GM19023 (cell line): ENCODE measurements around the gene MLC1.

ENCODE experiments used
- ATAC-seq: cut with Tn5 transposase; IDR thresholded peaks from one replicate; pipeline ENCODE4 v1.9.1; 2021; ENCODE audit warnings: mild to moderate bottlenecking, moderate library complexity; ENCODE audit not compliant: unreplicated experiment

The MLC1 gene

DNA sequence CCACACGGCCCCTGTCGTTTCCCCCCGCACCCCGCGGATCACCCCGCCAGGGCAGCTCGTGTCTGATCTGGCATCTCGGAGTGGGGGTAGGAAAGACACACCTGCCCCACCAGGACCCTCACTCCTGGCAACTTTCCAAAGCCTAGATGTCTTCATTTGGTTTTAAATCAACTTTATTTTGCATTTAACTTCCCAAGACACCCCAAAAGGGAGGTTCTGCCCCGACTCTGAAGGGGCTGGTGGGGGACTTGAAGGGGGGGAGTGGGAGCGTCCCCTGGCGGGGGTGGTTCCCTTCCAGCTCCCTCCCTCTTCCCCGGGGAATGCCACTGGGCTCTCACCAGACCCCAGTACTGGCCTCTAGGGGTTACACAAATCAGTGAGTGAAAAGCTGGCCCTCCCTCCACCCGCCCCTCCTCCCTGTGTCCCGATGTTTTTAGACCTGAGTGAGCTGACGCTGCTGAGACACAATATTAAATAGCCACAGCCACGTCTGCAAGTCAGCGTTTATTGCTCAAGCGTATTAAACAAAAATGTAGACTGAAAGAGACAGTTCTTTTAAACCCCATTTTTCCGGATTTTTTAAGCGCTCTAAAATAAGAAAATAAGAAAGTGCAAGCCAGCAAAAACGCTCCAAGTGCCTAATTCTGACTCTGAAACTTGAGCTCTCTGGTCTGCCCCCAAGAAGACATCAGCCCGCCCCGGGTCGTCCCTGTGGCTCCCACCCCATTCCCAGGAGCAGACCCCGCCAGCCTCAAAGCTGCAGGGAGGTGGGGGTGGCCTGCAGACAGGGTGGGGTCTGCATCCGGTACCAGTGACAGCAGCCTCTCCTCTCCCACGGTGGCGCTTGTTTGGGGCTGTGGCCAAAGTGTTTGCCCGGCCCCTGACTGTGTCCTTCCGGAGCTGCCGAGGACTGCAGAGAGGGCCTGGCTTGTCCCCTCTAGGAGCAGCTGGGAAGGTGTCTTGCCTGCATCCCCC lies 26.0 kb downstream of the MLC1 start:
- no peak for ATAC-seq

DNA sequence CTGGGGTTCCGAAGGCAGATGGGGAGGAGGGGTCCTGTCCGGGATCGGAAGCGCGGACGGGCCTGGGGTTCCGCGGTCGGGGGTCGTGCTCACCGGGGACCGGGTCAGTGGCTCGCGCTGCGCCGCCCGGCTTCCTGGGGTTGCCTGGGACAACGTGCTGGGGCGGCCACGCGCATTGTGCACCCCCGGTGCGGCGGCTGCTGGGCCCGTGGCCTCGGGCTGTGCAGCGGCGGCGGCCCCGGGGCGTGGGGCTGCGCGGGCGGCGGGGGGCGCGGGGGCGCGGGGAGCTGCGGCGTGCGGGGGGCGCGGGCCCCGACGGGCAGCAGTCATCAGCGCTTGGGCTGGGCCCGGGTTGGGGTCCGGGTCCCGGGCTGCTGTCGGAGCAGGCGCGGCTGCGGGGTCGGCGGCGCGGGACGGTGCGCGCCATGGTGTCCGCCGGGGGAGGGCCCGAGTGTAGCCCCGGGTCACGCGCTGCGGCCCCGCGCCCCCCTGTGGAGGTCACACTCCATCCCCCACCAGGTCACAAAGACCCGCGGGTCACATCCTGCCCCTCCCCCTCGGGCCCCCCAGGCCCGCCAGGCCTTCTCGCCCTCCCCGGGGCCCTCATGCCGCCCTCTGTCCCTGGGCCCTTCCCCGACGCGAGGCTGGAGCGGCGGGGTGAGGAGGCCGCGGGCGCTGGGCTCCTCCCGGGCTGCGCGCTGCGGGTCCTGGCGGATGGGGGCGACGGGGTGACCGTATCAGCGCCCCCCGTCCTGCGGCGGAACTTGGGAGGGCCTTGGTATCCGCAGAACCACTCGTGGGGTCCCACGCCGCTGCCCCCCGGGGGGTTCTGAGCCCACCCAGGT lies 26.9 kb downstream of the MLC1 start, which contains the start of gene TTLL8:
TTLL8 (minus strand) TSS at position 238 of the 845 bp plus-strand sequence.
- ATAC-seq: no peak

- ATAC-seq: no peak
Observed at GRCh38 chr22:50057278-50058060, 27.8 kb downstream of the MLC1 start.

DNA sequence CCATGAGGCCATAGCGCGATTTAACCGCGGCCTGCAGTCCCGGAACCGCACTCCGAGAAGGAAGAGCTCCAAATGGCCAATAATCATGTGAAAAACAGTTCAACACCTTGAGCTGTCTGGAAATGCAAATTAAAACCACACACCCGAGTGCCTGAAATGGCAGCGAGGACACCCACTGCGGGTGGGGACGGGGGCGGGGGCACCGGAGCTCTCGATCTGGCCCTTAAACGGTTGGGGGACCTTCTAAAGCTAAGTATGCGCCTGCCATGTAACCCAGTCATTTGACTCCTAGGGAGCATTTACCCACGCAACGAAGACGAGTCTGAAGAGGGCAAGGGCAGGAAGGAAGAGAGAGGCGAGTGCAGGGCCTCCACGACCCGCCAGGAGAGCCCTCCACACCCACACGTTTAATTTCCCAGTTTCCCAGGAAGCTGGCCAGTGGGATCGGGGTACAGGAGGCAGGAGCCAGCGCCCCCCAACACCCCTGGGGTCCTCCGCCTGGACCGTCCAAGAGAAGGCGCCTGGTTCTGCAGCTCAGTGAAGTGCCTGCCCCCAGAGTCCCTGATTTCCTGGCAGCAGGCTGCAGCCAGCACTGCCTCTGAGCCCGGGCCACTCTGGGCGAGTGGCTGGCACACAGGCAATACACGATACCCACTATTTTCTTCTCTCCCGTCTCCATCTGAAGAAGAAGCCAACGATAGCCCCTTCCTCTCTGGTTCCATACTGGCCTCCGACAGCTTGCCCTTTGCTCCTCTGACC lies 28.8 kb downstream of the MLC1 start:
- ATAC-seq: no peak

DNA sequence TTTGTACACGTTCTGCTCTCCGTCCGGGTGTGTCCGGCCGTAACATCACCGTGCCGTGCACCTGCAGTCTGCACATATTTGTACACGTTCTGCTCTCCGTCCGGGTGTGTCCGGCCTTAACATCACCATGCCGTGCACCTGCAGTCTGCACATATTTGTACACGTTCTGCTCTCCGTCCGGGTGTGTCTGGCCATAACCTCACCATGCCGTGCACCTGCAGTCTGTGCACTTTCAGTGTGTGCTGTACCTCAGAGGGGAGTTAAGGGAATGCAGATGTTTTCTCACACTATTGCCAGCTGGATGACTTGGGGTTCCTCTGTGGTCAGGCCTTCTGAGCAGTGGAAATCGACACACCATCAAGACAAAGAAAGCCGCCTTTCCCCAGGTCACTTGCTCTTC lies 31.4 kb downstream of the MLC1 start:
- no peak for ATAC-seq

DNA sequence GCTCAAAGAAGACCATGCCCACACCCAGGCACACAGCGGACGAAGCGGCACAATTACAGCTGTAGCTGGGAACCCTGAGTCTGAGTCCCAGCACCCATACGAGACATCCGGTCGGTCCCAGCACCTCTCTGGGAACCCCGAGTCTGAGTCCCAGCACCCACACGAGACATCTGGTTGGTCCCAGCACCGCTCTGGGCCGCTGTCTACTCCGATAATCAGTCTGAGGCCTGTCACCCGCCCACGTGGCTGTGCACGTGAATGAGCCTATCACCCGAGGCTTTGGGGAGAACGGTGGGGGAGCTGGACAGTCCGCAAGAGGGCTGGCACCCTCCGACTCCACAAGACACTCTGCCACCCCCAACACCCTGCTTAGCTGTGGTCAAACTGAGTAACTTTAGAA lies 33.3 kb downstream of the MLC1 start:
- ATAC-seq: no peak

DNA sequence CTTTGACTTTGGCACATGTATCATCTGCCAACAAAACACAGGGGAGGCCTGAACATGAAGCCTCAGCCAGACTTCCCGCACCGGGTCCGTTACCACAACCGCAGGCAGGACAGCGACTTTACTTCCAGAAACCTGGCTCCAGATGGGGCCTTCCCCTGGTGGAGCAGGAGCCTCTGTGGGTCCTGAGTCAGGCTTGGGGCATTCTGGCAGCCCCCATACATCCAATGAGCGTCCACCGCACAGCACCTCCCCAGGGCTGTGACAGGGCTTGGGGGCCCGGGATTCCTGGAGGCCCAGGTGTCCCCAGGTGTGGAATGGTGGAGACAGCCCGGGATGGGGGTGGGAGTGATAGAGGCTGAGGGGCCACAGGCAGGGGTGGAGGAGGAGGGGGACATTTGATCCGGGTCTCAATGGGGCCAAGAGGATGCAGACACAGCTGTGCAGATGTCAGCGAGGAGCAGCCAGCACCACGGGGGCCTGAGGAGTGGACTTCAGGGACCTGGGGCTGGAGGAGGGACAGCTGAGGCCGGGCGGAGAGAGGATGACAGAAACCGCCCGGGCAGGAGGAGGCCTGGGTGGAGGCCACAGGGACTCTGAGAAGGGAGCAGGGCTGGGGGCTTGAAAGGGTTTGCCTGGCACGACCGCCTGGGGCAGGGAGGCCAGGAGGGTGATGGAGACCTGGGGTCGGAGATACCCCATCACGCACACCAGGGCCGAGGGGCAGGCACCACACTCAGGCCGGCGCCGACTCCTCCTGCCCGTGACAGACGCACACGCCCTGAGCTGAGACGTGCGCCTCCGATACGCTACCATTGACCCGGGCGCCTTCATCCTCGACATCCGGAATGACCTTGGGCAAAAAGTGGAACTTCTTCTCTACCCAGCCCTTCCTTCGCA lies 35.7 kb downstream of the MLC1 start:
- ATAC-seq: no peak

DNA sequence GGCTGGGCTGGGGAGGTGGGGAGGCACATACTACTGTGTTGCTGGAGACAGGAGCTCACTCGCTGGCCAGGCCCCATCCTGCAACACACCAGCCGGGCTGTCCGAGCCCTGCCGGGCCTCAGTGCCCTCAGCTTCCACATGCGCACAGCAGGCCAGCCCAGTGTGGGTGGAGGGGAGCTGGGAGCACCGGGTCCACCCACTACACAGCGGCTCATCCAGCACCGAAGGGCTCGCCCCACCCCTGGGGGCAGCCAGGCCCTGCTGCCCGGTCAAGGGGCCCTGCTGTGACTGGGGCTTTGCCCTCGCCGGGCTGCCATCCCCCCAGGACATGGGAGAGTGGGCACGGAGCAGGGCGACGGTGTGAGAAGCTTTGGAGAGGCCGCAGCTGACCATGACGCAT lies 36.4 kb downstream of the MLC1 start:
- no peak for ATAC-seq

DNA sequence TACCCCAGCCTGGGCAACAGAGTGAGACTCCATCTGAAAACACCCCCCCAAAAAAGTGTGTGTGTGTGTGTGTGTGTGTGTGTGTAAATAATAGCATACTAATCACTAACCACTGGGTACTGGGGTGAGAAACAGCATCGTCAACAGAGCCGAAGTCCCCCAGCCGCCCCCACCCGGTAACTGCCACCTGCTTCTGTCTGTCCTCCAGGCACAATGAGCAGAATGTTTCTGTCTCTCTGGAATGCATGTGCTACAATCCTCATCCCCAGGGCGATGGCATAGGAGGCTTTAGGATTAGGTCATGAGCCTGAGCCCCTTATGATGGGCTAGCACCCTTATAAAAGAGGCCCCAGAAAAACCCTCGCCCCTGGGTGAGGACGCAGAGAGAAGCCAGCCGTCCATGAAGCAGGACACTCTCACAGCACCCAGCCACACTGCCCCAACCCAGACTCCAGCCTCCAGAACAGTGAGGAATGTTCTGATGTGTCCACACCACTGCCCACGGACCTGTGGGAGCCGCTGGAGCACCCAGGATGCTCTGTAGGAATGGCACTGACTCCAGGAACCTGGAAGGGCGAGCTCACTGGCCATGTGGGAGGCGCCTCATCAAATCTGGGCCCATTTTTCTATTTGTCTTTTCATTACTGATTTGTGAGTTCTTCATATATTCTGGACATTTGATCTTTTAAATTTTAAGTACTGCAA lies 37.0 kb downstream of the MLC1 start:
- ATAC-seq: no peak

DNA sequence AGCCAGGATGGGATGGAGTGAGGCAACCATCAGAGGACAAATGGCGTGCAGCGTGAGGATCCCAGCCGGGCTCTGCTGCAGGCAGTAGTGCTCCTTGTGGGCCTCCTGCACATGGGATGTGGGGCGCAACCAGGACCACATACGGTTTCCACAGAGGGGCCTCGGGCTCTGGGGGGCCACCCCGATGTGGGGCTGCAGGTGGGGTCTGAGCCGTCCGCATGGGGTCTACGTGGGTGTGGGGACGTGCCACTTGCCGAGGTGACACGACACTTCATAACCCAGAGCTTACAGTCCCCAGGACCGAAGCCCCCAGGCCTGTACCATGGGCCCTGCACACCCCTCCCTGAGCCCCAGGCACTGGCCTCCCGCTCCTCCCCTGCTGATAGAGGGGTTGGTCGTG lies 37.9 kb downstream of the MLC1 start:
- no peak for ATAC-seq

DNA sequence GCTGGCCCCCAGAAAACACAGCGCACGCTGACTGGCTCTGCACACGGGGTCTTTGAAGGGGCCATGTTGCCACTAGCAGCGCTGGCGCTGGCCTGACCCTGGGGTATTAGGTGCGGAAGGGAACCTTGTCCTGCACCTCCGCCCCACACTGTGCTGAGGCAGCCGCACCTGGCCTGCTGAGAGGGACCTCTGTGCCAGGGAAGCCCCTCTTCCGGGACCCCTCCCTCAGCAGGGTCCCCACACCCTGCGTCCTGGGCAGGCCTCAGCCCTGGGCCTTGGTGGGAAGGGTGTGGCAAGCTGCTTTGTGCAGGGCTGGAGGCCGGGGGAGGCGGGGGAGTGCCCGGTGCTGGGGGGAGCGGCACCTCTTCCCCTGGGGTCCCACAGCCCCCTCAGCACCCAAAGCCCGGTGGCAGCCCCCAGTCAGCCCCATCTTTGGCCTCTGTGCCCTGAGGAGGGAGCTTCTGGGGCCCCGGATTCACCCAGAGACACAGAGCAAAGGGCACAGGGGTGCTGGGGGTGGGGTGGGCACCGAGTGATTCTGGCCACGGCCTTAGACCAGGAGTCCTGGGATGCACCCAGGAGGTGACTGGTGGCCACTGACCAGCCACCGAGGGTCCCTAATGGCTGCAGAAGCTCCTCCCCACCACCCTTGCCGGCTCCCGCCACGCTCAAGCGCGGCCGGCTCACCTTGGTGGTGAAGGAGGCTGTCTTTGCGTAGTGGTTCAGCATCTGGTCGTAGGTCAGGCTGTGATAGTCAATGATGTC lies 38.6 kb downstream of the MLC1 start:
- ATAC-seq: no peak

- ATAC-seq: no peak
Observed at GRCh38 chr22:50046019-50046415, 39.2 kb downstream of the MLC1 start.

DNA sequence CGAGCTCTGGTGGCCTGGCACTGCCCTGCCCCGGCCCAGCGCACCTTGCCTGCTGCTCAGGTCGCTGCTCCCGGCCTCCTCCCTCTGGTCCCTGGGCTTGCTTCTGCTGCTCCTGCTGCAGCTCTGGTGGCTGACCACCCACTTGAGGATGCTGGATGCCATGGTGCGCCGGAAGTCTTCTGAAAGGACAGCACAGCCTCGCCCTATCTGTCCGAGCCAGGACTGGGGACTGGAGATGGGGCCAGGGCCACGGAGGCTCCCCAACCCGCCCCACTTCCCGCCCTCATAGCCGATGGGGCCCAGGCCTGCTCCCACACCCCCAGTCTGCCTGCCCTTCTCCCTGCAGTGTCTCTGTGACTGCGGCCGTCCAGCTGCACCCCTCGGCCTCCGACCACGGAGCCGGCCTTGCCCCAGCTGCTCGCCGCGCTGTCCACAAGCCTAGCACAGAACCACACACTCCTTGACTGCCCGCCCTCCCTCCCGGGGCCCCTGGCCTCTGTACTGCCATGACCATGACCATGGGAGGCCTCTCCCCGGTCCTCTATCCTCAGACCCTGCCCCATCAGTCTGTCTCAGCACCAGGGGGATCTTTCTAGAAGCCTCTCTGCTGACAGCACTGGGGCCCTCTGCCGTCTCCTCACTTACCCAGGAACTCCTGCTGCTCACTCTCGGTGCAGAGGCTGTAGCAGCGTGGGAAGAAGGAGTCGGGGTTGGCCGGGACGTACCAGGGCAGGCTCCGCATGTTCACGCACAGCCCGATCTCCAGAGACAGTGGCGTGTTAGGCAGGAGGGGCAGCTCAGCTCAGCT lies 39.8 kb downstream of the MLC1 start:
- no peak for ATAC-seq

GRCh38 chr22:50044485-50045118 lies 40.6 kb downstream of the MLC1 start:
- no peak for ATAC-seq

- no peak for ATAC-seq
Observed at GRCh38 chr22:50041361-50042065, 43.7 kb downstream of the MLC1 start.

GRCh38 chr22:50040717-50041116 lies 44.5 kb downstream of the MLC1 start:
- ATAC-seq: no peak
